Right atrium auricular region (tissue), 2 donors: ENCODE results near the gene DTX4. TPM values are rescaled to one million over a fixed set of nuclear protein-coding genes. Genes with fewer than 3 reads are reported as not detected.

Source experiments
- DNase-seq: peaks from one replicate; pipeline ENCODE4 v3.0.0-alpha.2; 2019; ENCODE audit warnings: low spot score
- H3K27ac ChIP-seq, 2 donors: fragments of 200-600 bp; sonication (generic); 1 replicate in 1 of 2; 2 replicates in 1 of 2; pipeline ENCODE4 v1.5.1; 2016 to 2019
- H3K27me3 ChIP-seq, 2 donors: fragments of 200-600 bp; sonication (generic); one replicate each; pipeline versions ENCODE4 v1.5.1 to v1.6.0; 2017 to 2019
- H3K36me3 ChIP-seq: fragments of 200-600 bp; sonication (generic); one replicate; pipeline ENCODE4 v1.5.1; 2016
- H3K4me1 ChIP-seq, 2 donors: fragments of 200-600 bp; sonication (generic); one replicate each; pipeline versions ENCODE4 v1.5.1 to v1.6.0; 2017 to 2019
- H3K4me3 ChIP-seq, 2 donors: fragments of 200-600 bp; sonication (generic); 1 replicate in 1 of 2; 2 replicates in 1 of 2; pipeline ENCODE4 v1.5.1; 2017 to 2019; ENCODE audit warnings: mild to moderate bottlenecking in 1 of 2, moderate library complexity in 1 of 2
- H3K9me3 ChIP-seq, 2 donors: fragments of 200-600 bp; sonication (generic); one replicate each; pipeline ENCODE4 v1.5.1; 2019
- CTCF ChIP-seq, 2 donors: fragments of 200-600 bp; sonication (generic); IDR thresholded peaks; one replicate each; pipeline ENCODE4 v1.5.1; 2019; ENCODE audit warnings: antibody characterized with exemption in 2 of 2
- total RNA-seq, 2 donors: library from RNA; depleted of rRNA; stranded (reverse); fragments of >200 nt; gene quantifications; one replicate each; pipeline ENCODE4 v1.1.0, GENCODE V29; 2016

The DTX4 gene
- total RNA-seq, 2 donors from 2014 or later = 1.0 to 2.1 TPM

DNA sequence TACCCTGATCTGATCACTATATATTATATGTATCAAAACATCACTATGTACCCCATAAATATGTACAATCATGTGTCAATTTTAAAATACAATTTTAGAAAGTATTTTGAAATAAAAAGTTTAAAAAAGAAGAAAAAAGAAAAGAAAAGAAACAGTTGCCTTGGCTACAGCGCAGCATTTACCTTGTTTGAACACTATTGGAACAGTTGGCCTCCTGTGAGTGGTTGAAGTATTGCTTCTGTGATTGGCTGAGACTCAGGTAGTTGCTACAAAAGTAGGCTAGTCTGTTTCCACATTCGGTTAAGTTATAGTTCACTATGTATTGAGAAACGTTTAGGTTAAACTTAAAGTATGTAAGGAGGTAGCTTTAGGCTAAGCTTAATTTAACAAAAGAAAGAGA lies 7.9 kb upstream of the DTX4 start:
- no peak for DNase-seq
- TF ChIP-seq CTCF (IDR thresholded peaks at IDR 0.05) = no peak
- Histone ChIP-seq H3K27me3 (no peaks in the 10 kb centered on the region), H3K36me3 (no peaks in the 10 kb centered on the region), H3K4me1 (no peaks in the 10 kb centered on the region), H3K9me3 (no peaks in the 10 kb centered on the region), H3K4me3 (no peak overlapping the region), H3K27ac (no peak overlapping the region)

DNA sequence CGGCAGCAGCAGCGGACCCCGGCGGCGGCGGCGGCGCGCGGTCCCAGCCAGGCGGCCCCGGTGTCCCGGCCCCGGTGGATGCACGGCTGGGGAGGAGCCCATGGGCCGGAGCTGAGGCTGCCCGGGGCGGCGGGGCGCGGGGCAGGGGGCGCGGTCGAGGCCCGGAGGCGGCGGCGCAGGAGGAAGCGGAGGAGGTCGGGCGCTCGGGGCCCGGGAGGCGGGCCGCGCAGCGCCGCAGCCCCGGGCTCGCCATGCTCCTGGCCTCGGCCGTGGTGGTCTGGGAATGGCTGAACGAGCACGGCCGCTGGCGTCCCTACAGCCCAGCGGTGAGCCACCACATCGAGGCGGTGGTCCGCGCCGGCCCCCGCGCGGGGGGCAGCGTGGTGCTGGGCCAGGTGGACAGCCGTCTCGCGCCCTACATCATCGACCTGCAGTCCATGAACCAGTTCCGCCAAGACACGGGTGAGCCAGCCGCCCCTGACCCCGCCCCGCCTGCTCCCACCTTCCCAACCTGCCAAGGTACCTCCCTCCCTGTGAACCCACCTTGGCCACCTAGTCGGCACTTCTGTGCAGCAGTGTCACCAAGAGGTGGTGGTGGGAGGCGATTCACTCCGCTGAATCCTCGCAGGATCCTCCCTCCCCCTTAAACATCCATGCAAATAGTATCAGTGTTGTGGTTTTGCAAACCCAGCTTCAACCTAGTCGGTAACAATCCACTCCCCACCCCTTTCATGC lies 580 bp downstream of the DTX4 start:
- H3K4me3 ChIP-seq = peak overlapping the region; percentile 51 to 64
- TF ChIP-seq CTCF (IDR thresholded peaks at IDR 0.05) = no peak
- H3K27me3 ChIP-seq = no peaks in the 10 kb centered on the region
- peak overlapping the region; percentile 50 to 63 for H3K27ac ChIP-seq
- no peaks in the 10 kb centered on the region for H3K9me3 ChIP-seq
- DNase-seq = no peak
- no peaks in the 10 kb centered on the region for H3K36me3 ChIP-seq
- peaks cover 0 to 24% of the 10 kb centered on the region in 2 donors for H3K4me1 ChIP-seq

GRCh38 chr11:59173080-59173963 lies 1.4 kb downstream of the DTX4 start:
- H3K27me3 ChIP-seq = no peaks in the 10 kb centered on the region
- DNase-seq = no peak
- no peaks in the 10 kb centered on the region for H3K36me3 ChIP-seq
- H3K4me3 ChIP-seq = peak overlapping the region; percentile 51 to 64
- TF ChIP-seq CTCF (IDR thresholded peaks at IDR 0.05) = no peak
- peaks cover 0 to 24% of the 10 kb centered on the region in 2 donors for H3K4me1 ChIP-seq
- peak overlapping the region; percentile 50 to 63 for H3K27ac ChIP-seq
- H3K9me3 ChIP-seq = no peaks in the 10 kb centered on the region

- TF ChIP-seq CTCF (IDR thresholded peaks at IDR 0.05) = no peak
- Histone ChIP-seq H3K27ac (peak overlapping the region; percentile 50 to 63), H3K4me1 (peaks cover 0 to 24% of the 10 kb centered on the region in 2 donors), H3K9me3 (peaks cover 0 to under 1% of the 10 kb centered on the region in 2 donors), H3K36me3 (no peaks in the 10 kb centered on the region), H3K27me3 (no peaks in the 10 kb centered on the region), H3K4me3 (peak overlapping the region in 1 of 2 donors; percentile 64)
- DNase-seq = no peak
These were observed 2.2 kb downstream of the DTX4 start for GRCh38 chr11:59173964-59174663.

GRCh38 chr11:59174664-59175033 lies 2.7 kb downstream of the DTX4 start:
- H3K27ac ChIP-seq = peak overlapping the region in 1 of 2 donors; percentile 23
- peaks cover 0 to 5% of the 10 kb centered on the region in 2 donors for H3K9me3 ChIP-seq
- H3K4me1 ChIP-seq = peaks cover 0 to 24% of the 10 kb centered on the region in 2 donors
- no peaks in the 10 kb centered on the region for H3K27me3 ChIP-seq
- no peak for DNase-seq
- TF ChIP-seq CTCF (IDR thresholded peaks at IDR 0.05) = no peak
- no peak overlapping the region for H3K4me3 ChIP-seq
- no peaks in the 10 kb centered on the region for H3K36me3 ChIP-seq
